ENCODE measurements around the gene CHD2. TPM values are rescaled to one million over a fixed set of nuclear protein-coding genes. Genes with fewer than 3 reads are reported as not detected.

CHD2 gene
- total RNA-seq, 4 donors from 2014 or later = 149 to 299 (median 213) TPM

GRCh38 chr15:93042691-93043378, 142.7 kb downstream of the CHD2 start:
- Histone ChIP-seq H3K27me3 (no peaks in the 10 kb centered on the region), H3K9me3 (no peaks in the 10 kb centered on the region), H3K36me3 (no peaks in the 10 kb centered on the region), H3K4me1 (peaks cover 0 to 3% of the 10 kb centered on the region in 2 donors), H3K27ac (no peak overlapping the region), H3K4me3 (replicated peaks in 1 of 3) (no peak overlapping the region)
- WGBS, 2 donors = 88 to 92% methylated on average over 18 of the region's 18 CpGs
- TF ChIP-seq POLR2A (IDR thresholded peaks at IDR 0.05) = no peak
- TF ChIP-seq CTCF (IDR thresholded peaks at IDR 0.05) = no peak
- DNase-seq = no peak
- intact Hi-C loops (cut with DNase I) = no loop called here

GRCh38 chr15:93043621-93044300, 143.6 kb downstream of the CHD2 start:
- WGBS, 2 donors = 35 to 39% methylated on average over 10 of the region's 12 CpGs
- no peaks in the 10 kb centered on the region for H3K36me3 ChIP-seq
- no peaks in the 10 kb centered on the region for H3K27me3 ChIP-seq
- no peak overlapping the region for H3K27ac ChIP-seq
- no peaks in the 10 kb centered on the region for H3K9me3 ChIP-seq
- DNase-seq = no peak
- H3K4me3 ChIP-seq (replicated peaks in 1 of 3) = no peak overlapping the region
- TF ChIP-seq CTCF (IDR thresholded peaks at IDR 0.05) = no peak
- no peak for TF ChIP-seq POLR2A (IDR thresholded peaks at IDR 0.05)
- H3K4me1 ChIP-seq = peaks cover 0 to 3% of the 10 kb centered on the region in 2 donors
- intact Hi-C loops (cut with DNase I) = no loop called here

GRCh38 chr15:93044301-93045190, 144.4 kb downstream of the CHD2 start:
- no peak overlapping the region for H3K27ac ChIP-seq
- H3K4me1 ChIP-seq = peaks cover 0 to 3% of the 10 kb centered on the region in 2 donors
- 80 to 82% methylated on average over 20 to 37 of the region's 46 CpGs for WGBS, 2 donors
- H3K36me3 ChIP-seq = no peaks in the 10 kb centered on the region
- intact Hi-C loops (cut with DNase I) = no loop called here
- H3K4me3 ChIP-seq (replicated peaks in 1 of 3) = no peak overlapping the region
- TF ChIP-seq POLR2A (IDR thresholded peaks at IDR 0.05) (no peak), CTCF (IDR thresholded peaks at IDR 0.05) (no peak)
- H3K9me3 ChIP-seq = no peaks in the 10 kb centered on the region
- H3K27me3 ChIP-seq = no peaks in the 10 kb centered on the region
- DNase-seq = no peak

- H3K36me3 ChIP-seq = no peaks in the 10 kb centered on the region
- no peak overlapping the region for H3K4me3 ChIP-seq (replicated peaks in 1 of 3)
- no peaks in the 10 kb centered on the region for H3K27me3 ChIP-seq
- DNase-seq = no peak
- H3K27ac ChIP-seq = no peak overlapping the region
- peaks cover 0 to 3% of the 10 kb centered on the region in 2 donors for H3K4me1 ChIP-seq
- WGBS, 2 donors = 93 to 95% methylated on average over 17 of the region's 27 CpGs
- intact Hi-C loops (cut with DNase I) = no loop called here
- H3K9me3 ChIP-seq = no peaks in the 10 kb centered on the region
- TF ChIP-seq CTCF (IDR thresholded peaks at IDR 0.05) (no peak), POLR2A (IDR thresholded peaks at IDR 0.05) (no peak)
Measured at GRCh38 chr15:93045191-93045785, 145.2 kb downstream of the CHD2 start.

All from thyroid gland (tissue), 4 donors.